ENCODE results near the gene VOPP1. TPM values are rescaled to one million over a fixed set of nuclear protein-coding genes. Genes with fewer than 3 reads are reported as not detected.
"Not testable (repeated sequence)": the region's sequence is repeated elsewhere in the genome, so short reads cannot be mapped to it uniquely, and the experiment has no call there.

Gene VOPP1
- total RNA-seq, 1 experiment from 2014 or later: 113 TPM

DNA sequence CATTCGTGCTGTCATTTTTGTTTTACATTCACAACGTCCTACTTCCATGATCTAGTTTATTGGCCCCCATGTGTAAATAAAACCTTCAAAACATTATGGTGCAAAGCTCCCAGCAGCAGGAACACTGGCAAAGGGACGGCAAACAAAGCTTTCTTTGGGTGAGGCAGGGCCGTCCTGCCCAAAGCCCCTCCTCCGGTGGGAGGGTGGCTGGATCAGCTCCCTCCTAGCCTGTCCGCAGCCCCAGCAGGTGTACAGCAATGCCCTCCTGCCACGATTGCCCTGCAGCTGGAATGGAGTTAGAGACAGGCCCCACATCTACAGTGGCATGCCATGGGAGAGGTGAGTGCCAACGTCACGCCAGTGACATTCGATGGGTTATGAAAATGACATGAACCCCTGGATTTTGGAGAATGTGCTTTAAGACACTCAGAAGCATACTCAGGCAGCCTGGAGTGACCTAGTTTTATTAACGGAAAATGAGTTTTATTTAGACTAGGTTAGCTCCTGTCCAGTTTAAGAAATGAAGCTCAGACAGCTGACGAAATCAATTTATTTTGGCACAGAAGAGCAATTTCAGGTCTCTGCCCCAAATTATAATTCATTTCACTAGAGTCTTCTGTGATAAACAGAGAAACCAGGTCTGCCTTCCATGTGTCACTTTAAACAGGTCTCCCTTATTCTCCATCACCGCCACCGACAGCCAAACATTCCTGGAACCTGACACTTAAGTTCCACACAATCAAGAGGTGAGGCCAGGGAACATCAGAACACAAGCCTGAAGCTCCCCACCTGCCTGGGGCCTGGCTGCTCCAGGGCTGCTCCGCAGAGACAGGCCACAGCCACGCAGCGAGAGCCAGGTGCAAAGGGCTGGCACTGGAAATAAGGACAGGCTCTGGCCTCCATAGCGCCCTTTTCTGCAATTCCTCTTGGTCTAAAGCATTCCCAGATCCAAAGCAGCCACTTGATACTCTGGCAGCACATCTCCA is 50.1 kb downstream of the VOPP1 start:
- no peak for DNase-seq (ENCODE audit: low read depth)
- in situ Hi-C loops (cut with HindIII; ENCODE audit: low pct_unique_long_range_greater_than_20kb, low sequenced_read_pairs): no loop called here

- in situ Hi-C loops (cut with HindIII; ENCODE audit: low pct_unique_long_range_greater_than_20kb, low sequenced_read_pairs): no loop called here
- DNase-seq (ENCODE audit: low read depth): no peak
Measured at GRCh38 chr7:55521512-55521911, 50.8 kb downstream of the VOPP1 start.

DNA sequence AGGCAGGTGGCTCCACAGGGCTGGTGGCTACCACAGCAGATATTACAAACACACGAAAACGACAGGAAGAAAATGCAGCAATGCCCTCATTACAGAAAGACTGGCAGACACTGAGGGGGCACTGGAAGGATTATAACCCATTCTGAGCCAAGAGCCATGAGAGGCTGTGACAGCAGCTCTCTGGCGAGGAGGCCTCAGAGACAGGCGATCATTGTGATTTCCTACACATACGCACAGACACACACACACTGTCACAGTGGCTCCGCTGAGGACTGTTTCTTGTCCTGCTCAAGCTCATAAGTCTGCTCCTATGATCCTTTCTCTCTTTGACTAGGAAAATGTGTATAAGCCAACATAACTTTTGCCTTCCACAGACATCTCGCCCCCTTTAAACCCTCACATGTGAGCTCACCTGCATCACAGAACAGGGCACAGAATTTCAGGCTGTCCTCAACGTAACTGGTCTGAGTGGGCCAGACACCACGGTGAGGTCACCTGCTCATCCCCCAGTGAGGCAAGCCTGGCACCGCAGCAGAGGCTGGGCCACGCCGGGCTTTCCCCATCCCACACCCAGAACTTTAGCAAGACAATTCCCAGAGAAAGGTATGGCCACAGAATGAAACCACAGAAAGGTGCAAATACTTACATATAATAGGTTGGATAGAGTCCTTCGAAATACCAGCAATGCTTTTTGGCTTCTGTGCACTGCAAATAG is 51.7 kb downstream of the VOPP1 start:
- DNase-seq (ENCODE audit: low read depth): no peak
- in situ Hi-C loops (cut with HindIII; ENCODE audit: low pct_unique_long_range_greater_than_20kb, low sequenced_read_pairs): no loop called here

DNA sequence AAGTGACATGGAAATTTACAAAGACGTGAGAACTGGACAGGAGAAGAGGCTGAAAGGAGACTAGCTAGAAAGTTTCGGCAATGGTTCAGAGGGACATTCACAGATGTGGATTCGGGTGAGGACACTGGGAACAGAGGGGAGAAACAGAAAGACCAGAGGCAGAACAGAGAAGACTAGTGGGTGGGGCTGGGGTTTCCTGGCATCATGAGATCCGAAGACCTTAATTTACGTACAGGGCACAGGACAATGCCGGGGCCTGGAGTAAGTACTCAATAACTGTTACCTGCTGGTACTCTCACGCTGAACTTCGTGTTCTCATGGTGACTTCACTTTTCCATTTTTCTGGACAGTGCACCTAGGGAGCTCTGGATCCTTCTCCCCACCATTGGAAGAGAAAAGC is 53.5 kb downstream of the VOPP1 start:
- in situ Hi-C loops (cut with HindIII; ENCODE audit: low pct_unique_long_range_greater_than_20kb, low sequenced_read_pairs): no loop called here
- no peak for DNase-seq (ENCODE audit: low read depth)

GRCh38 chr7:55517936-55518689 is 54.2 kb downstream of the VOPP1 start:
- in situ Hi-C loops (cut with HindIII; ENCODE audit: low pct_unique_long_range_greater_than_20kb, low sequenced_read_pairs): no loop called here
- no peak for DNase-seq (ENCODE audit: low read depth)

DNA sequence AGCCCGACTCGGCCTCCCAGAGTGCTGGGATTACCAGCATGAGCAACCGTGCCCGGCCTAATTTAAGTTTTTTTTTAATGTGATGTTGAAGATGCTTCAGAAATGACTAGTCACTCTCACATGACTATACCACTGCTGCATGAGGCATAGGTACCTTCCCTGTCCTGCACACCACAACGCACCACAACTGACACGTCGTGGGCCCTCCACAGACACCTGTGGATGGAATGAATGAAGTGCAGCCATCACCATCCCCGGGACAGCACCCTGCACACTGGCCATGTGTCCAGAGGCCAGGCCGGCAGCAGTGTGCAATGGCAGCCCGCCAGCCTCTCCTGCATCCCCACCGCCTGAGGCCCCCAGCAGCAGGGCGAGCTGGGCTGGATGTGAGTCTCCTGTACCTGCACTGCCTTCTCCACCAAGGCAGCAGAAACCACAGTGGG is 55.1 kb downstream of the VOPP1 start:
- in situ Hi-C loops (cut with HindIII; ENCODE audit: low pct_unique_long_range_greater_than_20kb, low sequenced_read_pairs): no loop called here
- DNase-seq (ENCODE audit: low read depth): no peak

- in situ Hi-C loops (cut with HindIII; ENCODE audit: low pct_unique_long_range_greater_than_20kb, low sequenced_read_pairs): no loop called here
- DNase-seq (ENCODE audit: low read depth): no peak
Measured at GRCh38 chr7:55516409-55516808, 55.9 kb downstream of the VOPP1 start.

DNA sequence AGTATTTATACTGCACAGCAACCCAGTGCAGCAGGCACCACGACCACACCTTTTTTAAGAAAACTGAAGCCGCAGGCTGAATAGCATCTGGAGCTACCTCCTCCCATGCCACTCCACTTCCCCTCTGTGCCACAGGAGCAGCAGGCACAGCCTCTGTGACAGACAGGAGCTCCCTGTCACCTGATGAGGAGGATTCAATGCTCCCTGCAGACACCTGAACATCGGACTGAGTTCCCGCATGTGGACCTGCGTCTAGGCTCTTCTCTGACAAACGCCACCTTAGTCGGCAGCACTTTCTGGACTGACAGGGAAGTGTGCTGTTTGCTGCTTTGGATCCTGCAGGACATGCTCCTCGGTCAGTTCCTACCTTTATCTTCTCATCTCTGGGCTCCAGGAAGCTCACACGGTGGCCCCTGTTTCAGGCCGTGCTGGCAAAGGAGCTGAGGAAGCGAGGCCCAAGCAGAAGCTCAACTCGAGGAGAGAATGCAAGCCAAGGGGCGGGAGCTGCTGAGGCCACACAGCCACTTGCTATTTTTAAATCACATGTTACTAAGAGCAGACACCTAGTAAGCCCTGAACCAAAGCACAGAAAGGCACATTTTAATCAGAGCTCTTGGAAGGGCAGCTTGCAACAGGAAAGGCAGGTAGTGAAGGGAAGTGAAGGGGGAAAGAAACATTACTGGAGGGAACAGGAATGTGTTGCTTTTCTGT is 56.6 kb downstream of the VOPP1 start:
- DNase-seq (ENCODE audit: low read depth): no peak
- in situ Hi-C loops (cut with HindIII; ENCODE audit: low pct_unique_long_range_greater_than_20kb, low sequenced_read_pairs): no loop called here

DNA sequence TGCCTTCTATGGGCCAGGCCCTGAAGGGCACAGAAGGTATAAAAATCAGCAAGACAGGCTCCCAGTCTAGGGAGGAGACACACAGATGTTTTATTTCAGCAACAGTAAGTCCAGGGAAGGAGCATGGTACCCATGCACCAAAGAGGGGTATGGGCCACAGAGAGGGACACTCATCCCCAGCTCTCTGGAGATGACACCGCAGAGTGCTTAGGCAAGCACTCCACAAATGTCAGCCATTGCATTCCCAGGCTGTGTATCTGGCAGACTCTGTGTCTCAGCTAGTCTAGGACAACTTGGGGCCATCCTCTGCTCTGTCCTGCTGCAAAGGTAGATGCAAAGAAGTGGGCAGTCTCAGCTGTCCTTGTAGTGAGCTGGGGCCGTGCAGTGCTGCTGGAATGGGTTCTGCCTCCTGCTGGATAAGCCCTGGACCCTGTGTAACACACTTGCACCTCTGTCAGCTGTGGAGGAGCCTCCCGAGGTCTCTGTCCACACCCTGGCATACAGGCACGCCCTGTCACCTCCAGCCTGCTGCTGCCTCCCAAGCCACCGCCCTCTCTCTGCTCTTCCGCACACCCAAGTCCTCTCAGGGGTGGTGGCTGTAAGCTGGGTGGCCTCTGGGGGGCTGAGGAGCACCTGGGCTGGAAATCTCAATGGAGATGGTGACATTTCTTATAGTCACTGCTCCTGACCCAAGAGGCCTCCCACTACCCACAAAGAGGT is 57.6 kb downstream of the VOPP1 start:
- in situ Hi-C loops (cut with HindIII; ENCODE audit: low pct_unique_long_range_greater_than_20kb, low sequenced_read_pairs): no loop called here
- no peak for DNase-seq (ENCODE audit: low read depth)

DNA sequence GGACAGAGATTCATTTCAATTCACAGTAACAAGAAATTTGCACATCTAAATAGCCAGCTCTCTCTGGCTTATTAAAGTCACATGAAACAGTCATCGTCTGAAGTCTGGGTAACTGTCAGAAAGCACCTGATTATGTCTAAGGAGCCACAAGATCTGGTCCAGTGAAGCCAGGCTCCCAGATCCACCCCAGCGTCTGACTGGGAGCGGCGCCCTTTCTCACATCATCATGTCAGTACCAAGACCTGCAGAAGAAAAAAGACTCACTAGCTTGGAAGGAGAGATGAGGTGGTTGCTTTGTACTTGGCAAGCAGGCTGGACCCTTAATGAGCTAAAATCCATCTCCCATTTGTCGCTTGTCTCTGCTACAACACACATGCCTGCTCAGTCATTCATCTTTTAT is 58.4 kb downstream of the VOPP1 start:
- in situ Hi-C loops (cut with HindIII; ENCODE audit: low pct_unique_long_range_greater_than_20kb, low sequenced_read_pairs): no loop called here
- no peak for DNase-seq (ENCODE audit: low read depth)

- in situ Hi-C loops (cut with HindIII; ENCODE audit: low pct_unique_long_range_greater_than_20kb, low sequenced_read_pairs): no loop called here
- no peak for DNase-seq (ENCODE audit: low read depth)
Measured at GRCh38 chr7:55512635-55513191, 59.6 kb downstream of the VOPP1 start.

DNA sequence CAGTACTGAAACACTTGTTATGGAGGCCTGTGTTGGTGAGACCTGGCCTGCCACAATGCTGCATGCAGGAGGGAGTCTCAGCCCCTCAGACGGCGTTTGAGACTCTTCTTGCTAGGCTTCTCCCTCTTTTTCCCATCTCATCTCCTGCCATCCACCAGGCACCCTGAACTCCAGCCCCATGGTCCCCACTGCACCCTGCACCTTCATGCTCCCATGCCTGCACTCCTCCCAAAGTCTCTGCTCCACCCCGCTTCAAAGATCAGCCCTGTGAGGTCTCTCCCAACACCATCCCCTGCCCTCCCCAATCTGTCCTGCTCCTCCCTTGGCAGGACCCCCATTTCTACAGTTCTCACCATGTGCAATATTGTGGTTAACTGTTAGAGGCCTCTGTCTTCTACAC is 61.7 kb downstream of the VOPP1 start:
- in situ Hi-C loops (cut with HindIII; ENCODE audit: low pct_unique_long_range_greater_than_20kb, low sequenced_read_pairs): no loop called here
- DNase-seq (ENCODE audit: low read depth): no peak

GRCh38 chr7:55510206-55510605 is 62.1 kb downstream of the VOPP1 start:
- in situ Hi-C loops (cut with HindIII; ENCODE audit: low pct_unique_long_range_greater_than_20kb, low sequenced_read_pairs); DNase-seq (ENCODE audit: low read depth): not testable (repeated sequence)

DNA sequence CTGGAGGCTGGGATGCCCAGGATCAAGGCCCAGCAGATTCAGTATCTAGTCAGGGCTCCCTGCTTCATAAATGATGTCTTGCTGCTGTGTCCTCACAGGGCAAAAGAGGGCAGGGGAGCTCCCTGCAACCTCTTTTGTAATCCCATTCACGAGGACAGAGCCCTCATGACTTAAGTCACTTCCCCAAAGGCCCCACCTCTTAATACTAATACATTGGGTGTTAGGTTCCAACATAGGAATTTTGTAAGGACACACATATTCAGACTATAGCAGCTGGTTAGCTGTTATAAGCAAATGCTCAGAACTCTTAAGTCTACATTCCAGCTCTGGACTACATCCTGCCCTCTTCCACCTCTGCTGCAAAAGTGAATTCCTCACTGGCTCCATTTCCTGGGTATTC is 63.0 kb downstream of the VOPP1 start:
- no peak for DNase-seq (ENCODE audit: low read depth)
- in situ Hi-C loops (cut with HindIII; ENCODE audit: low pct_unique_long_range_greater_than_20kb, low sequenced_read_pairs): no loop called here

DNA sequence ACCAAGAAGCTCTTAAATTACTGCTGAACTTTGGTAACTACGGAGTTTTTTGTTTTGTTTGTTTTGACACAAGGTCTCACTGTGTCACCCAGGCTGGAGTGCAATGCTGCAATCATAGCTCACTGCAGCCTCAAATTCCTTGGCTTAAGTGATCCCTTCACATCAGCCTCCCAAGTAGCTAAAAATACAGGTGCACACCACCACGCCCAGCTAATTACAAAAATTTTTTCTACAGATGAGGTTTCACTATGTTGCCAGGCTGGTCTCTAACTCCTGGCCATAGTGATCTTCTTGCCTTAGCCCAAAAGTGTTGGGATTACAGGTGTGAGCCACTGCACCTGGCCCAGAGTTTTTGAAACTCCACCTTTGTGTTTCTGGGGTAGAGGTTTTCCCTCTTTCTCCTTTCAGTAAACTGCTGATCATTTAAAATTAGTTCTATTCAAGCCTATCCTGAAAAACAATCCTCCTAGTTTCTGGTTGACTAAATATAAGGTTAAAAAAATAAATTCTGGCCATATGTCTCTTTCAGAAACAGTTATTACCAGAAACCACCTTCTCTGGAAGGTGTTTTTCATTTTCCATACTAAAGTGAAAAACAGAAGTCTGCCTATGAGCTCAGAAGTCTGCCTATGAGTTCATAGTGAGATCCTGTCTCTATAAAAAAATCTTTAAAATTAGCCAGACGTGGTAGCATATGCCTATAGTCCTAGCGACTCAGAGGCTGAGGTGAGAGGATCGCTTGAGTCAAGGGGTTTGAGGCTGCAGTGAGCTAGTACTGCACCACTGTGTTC is 63.9 kb downstream of the VOPP1 start:
- DNase-seq (ENCODE audit: low read depth): no peak
- in situ Hi-C loops (cut with HindIII; ENCODE audit: low pct_unique_long_range_greater_than_20kb, low sequenced_read_pairs): no loop called here

- in situ Hi-C loops (cut with HindIII; ENCODE audit: low pct_unique_long_range_greater_than_20kb, low sequenced_read_pairs): no loop called here
Measured at GRCh38 chr7:55507743-55508142, 64.6 kb downstream of the VOPP1 start.

More at GRCh38 chr7:55507743-55508142, 64.6 kb downstream of the VOPP1 start:
- no peak for DNase-seq (ENCODE audit: low read depth)
